Measurements from ENCODE around the gene MBD3L4.
"Not testable (repeated sequence)": the region's sequence is repeated elsewhere in the genome, so short reads cannot be mapped to it uniquely, and the experiment has no call there.

- not testable (repeated sequence) for TF ChIP-seq CTCF (conservative IDR thresholded peaks at IDR 0.05 in 1 of 2, IDR thresholded peaks at IDR 0.05 in 1 of 2; ENCODE audit: extremely low read depth in 1 of 2, insufficient read depth in 1 of 2, low read depth in 1 of 2, low read length in 2 of 2); EZH2 (IDR thresholded peaks at IDR 0.05; ENCODE audit: borderline replicate concordance, low read length)
Observed at GRCh38 chr19:7054635-7055368, 14.8 kb upstream of the MBD3L4 start.
